HG02588 (cell line): Measurements from ENCODE around the gene TRIM46.
A peak's percentile ranks its signal among the peaks of the same experiment; 100 is the strongest.

Experiments used
- ATAC-seq: cut with Tn5 transposase; IDR thresholded peaks from one replicate; pipeline ENCODE4 v1.9.1; 2021; ENCODE audit warnings: mild to moderate bottlenecking, moderate library complexity; ENCODE audit not compliant: unreplicated experiment

TRIM46 gene, protein sequence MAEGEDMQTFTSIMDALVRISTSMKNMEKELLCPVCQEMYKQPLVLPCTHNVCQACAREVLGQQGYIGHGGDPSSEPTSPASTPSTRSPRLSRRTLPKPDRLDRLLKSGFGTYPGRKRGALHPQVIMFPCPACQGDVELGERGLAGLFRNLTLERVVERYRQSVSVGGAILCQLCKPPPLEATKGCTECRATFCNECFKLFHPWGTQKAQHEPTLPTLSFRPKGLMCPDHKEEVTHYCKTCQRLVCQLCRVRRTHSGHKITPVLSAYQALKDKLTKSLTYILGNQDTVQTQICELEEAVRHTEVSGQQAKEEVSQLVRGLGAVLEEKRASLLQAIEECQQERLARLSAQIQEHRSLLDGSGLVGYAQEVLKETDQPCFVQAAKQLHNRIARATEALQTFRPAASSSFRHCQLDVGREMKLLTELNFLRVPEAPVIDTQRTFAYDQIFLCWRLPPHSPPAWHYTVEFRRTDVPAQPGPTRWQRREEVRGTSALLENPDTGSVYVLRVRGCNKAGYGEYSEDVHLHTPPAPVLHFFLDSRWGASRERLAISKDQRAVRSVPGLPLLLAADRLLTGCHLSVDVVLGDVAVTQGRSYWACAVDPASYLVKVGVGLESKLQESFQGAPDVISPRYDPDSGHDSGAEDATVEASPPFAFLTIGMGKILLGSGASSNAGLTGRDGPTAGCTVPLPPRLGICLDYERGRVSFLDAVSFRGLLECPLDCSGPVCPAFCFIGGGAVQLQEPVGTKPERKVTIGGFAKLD

DNA sequence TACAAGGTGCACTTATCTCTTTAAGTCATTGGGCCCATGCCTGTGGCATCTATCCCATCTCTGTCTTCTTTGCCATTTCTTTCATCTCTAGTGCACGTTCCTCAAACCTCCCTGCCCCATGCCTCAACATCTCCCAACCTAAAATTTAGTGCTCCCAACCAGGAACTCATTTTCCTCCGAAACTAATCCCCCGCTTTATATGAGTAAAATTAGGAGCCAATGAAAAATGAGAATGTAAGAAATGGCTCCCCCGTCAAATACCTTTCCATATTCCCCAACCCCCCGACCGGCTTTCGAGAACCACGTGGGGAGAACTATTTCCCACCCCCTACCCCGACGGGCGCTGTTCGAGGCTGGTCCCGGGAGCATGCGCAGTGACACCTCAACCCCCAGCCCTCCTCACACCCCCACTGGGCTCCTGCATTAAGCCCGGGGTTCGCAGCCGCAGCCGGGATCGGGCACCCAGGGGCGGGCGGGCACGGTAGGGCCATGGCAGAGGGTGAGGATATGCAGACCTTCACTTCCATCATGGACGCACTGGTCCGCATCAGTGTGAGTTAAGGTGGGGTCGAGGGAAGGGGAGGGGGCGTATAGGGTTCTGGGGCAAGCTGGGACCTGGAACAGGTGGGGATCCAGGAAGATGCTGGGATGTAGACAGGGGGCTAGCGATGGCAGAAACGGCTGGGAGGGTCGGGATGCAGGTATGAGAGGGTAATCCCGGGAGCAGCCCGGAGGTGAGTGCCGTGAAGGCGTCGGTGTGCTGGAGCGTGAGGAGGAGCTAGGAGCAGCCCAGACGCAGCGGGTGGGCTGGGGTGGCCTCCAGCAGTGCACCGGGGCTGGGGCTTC lies at the start of gene TRIM46:
Gene TRIM46 (plus strand): TSS at position 372 of the 846 bp plus-strand sequence. CDS start 118 bp downstream, at position 490.
- no peak for ATAC-seq

DNA sequence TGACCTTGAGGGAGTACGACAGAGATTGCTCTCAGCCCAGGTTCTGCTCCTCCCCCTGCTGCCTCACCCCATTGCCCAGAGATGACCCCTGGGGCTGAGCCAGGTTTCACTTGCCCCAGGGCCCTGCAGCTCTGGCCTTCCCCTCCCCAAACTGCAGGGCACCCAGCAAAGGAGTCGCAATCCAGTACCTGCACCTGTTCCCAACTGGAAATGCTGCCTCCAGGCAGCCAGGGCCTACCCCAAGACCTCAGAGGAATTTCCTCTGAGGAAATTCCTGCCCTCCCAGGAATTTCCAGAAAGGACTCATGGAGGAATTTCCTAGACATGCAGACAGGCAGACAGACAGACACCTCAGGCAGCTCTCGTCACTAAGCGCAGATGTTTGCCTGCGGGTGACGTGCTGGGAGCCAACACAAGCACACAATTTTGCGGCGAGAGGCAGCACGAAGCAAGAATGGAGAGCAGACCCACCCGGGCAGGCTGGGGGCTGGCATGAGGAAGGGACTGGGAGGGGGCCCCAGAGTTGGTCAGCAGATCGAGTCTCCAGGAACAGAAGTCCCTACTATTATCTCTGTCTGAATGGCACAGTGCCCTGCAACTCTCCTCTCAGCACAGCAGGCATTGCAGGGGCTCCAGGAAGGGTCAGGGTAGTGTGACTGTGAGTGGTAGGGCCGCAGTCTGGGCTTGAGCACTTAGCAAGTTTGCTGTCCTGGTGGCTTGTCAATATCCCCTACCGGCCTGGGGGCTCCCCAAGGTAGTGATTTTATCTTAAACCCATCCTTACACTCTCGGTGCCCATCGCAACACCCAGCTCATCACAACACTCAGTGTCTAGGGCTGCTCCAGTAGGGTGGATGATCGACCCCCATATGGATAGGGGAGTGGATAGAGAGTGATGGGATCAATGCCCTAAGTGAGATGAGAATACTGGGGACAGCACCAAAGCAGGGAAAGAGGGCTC lies 48.9 kb upstream of the TRIM46 start:
- ATAC-seq = no peak

DNA sequence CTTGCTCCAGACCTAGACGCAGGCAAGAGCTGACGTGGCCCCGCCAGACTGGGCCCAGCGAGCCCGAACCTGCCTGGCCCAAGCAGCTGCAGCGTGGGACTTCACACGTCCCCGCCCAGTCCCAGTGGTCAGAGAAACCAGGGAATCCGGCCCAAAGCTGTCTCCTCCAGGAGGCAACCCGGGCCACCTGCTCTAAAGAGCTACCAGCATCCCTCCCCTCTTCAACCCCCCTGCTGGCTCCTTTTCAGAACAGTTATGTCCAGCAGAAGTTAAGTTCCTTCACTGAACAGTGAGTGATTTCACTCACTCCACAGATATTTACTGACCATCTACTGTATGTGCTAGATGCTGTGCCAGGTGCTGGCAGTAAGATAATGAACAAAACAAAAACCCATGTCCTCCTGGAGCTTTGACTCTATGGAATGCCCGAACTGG lies 48.1 kb upstream of the TRIM46 start:
- ATAC-seq = no peak

- no peak for ATAC-seq
These were observed 47.6 kb upstream of the TRIM46 start for GRCh38 chr1:155125946-155126555.

- no peak for ATAC-seq
These were observed 47.0 kb upstream of the TRIM46 start for GRCh38 chr1:155126556-155127104.

DNA sequence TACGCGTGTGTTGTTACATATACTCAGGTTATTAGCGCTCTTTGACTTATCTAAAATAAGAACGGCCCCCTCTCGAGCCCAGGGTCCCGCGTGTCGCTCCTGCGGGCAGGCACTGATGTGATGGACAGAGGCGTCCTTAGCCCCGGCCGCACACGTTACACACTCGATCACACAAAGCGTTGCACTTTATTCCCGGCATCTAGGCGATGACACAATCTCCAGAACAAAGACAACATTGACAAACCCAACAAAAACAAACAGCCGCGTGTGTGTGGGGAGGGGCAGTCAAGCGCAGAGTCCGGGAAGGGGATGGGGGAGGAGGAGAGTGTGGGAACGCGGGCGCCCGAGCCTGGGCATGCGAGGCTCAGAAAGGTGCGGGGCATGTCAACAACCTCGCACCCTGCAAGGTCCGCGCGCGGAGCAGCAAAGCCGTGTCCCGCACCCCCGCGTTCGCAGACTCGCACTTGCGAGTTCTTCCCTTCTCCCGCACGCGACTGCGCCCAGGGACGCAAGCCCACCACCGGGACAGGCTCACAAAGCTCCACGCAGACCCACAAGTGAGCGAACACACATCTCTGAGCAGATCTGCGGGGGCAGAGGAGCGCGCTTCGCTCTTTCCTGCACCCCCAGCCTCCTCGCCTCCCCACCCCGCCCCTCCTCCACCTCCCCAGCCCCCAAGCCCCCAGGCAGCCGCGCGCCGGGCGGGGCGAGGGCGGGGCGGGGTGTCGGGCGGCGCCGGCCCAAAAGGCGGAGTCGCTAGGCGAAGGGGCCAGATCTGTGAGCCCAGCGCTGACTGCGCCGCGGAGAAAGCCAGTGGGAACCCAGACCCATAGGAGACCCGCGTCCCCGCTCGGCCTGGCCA lies 46.3 kb upstream of the TRIM46 start, which contains the start of gene EFNA1:
Gene EFNA1 (plus strand): TSS at position 772 of the 862 bp plus-strand sequence. CDS start 102 bp downstream, outside the sequence.
- no peak for ATAC-seq

DNA sequence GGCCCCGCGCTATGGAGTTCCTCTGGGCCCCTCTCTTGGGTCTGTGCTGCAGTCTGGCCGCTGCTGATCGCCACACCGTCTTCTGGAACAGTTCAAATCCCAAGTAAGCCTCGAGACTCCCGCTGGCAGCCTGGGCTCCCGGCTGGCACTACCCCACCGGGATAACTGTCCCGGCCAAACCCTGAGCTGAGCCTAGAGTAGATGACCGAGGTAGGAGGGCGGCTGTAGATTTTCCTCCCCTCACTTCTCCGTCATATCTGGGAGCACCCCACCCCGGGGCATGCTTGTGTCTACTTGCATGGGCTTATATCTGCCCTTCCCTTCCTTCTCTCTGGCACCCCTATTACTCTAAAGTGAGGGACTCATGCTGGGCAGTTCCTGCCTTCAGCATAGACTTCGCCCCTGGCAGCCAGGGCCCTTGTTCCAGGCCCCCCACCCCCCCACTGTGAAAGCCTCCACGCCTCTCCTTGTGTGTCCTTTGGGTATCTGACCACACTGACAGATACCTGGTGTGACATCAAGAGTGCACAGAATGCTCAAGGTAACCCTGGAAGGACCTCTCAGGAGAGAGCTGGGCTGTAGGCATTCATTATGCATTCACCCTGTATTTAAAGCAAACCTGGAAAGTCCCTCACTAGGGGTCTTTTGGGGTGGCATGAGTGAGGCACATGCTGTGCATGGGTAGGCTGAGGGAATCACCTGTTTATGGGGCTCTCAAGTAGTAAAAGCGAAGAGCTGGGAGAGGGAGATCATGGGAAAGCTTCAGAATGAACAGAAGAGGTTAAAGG lies 45.5 kb upstream of the TRIM46 start:
- no peak for ATAC-seq

DNA sequence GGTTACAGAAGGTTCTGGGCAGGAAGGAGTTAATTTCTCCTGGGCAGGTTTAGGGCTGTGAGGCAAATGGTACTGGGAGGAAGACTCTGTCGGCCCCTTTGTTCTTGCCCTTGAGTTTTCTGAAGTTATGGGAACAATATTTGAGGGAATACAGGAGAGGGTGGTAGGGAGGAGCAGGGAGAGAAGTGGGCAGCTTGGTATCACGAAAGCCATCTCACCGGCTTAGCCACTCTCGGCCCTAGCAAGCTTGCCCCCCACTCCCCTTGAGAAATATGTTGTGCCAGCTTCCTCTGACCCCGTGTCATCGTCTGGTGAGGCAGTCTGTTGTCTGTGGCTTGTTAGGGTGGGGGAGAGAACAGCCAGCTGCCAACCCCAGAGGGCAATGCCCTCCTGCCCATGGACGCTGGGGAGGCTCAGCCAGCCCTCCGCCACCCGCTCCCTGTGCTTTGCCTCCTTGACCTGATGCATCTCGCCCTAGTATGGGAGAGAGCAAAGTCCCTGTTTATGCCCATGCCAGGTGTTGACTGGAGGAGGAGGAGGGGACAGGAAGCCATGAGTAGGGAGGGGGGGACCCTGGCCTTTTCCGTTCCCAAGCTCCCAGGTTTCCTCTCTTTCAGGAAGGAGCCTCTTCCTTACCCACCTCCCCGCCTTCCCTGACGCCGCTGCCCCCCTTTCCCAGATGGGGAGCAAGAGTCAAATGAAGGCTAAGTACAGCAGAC lies 44.7 kb upstream of the TRIM46 start:
- ATAC-seq = no peak

DNA sequence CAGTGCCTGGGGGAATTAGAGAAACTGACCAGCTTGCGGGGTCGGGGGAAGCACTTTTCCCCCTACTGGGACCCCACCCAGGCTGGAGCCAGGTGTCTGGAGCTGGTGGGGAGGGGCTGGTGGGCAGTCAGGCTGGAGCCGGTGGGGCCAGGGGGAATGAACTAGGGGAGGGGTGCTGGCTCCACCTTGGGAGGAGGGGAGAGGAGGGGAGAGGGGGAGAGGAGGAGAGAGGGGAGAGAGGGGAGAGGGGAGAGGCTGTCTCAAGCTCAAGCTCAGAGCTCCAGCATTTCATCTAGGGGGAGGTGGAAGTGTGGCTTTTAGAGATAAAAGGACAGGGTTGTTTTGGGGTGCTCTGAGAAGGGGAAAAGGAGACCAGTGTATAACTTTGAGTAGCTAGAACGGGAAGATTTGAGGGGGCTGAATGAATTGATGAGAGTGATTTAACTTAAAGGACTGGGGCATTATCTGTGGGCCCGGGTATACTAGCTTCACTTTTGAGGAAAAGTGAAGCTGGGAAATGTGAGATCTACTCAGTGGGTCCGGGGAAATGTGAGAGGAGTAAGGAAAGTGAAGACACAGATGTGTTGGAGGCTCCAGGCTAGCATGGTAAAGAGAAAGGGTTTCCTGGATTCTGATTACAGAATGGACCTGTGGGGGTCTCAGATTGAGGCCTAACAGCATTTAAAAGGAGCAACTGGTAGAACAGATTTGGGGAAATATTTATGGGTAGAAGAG lies 43.2 kb upstream of the TRIM46 start:
- no peak for ATAC-seq

GRCh38 chr1:155131285-155131684 lies 42.4 kb upstream of the TRIM46 start:
- ATAC-seq = no peak

DNA sequence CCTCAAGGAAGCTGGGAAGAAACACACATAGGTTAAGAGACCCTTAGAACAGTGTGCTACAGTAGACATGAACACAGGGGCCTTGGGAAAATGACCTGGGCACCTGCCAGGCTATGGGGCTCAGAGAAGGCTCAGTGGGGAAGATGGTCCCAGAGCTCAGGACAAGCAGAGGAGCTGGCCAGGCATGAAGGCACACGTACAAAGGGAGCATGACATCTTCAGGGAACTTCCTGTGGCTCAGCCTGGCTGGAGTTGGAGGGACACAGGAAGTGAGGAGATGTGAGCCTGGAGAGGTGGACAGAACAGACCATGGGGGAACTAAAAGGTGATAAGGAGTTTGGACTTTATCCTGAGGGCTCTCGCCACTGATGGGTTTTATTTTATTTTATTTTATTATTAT lies 41.8 kb upstream of the TRIM46 start:
- no peak for ATAC-seq

- no peak for ATAC-seq
These were observed 39.8 kb upstream of the TRIM46 start for GRCh38 chr1:155133799-155134281.

DNA sequence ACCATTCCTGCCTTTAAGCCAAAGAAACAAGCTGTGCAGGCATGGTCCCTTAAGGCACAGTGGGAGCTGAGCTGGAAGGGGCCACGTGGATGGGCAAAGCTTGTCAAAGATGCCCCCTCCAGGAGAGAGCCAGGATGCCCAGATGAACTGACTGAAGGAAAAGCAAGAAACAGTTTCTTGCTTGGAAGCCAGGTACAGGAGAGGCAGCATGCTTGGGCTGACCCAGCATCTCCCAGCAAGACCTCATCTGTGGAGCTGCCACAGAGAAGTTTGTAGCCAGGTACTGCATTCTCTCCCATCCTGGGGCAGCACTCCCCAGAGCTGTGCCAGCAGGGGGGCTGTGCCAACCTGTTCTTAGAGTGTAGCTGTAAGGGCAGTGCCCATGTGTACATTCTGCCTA lies 39.3 kb upstream of the TRIM46 start:
- ATAC-seq = no peak

DNA sequence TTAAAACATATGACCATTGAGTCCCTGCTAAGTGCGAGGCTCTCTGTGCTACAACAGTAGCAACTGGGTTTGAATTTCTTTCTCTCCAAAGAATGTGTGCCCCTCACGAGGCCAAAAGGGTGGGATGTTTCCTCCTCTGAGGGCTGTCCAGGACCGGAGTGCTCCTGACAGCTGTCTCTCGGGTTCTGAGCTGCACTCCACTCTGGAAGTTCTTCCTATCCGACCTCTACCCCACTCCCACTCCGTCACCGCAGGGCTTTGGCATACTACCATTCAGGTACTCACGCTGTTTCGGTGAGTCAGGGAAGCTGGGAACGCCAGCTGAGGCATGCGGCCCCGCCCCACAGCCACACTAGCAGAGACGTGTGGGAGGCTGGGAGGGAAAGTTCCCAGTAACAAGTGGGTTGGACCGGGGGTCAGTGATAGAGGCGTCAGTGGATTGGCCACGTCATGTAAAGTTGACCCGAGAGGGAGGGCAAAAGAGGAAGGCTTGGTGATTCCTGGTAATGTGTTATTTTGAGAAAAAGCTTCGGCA lies 38.7 kb upstream of the TRIM46 start:
- ATAC-seq = no peak

GRCh38 chr1:155135415-155136028 lies 38.1 kb upstream of the TRIM46 start, which contains the start of gene SLC50A1:
SLC50A1 (plus strand) TSS chr1:155135852; CDS start chr1:155135912, 60 bp downstream.
- ATAC-seq = peak; percentile 73
